Left ventricle myocardium superior (tissue), 1 donor: Measurements from ENCODE around the gene PBX1. TPM values are rescaled to one million over a fixed set of nuclear protein-coding genes. Genes with fewer than 3 reads are reported as not detected.
"Not testable (repeated sequence)": the region's sequence is repeated elsewhere in the genome, so short reads cannot be mapped to it uniquely, and the experiment has no call there.

Source experiments
- ATAC-seq: fragments of 200-7000 bp; cut with Tn5 transposase; one replicate; pipeline ENCODE4 v1.9.1; 2020; ENCODE audit warnings: mild to moderate bottlenecking, moderate library complexity
- DNase-seq: peaks from one replicate; pipeline ENCODE4 v3.0.0-alpha.2; 2020
- intact Hi-C: fragments of 100-400 bp; cut with micrococcal nuclease; formaldehyde crosslinking; loops from one replicate; pipeline ENCODE4 v1.11.0; 2022
- long read RNA-seq: library from polyadenylated mRNA; unstranded; transcript quantifications from one replicate; pipeline ENCODE4 v2.0.0, GENCODE V29; 2021
- total RNA-seq: library from RNA; stranded (reverse); fragmentation: NEBNext Ultra II Directional; extraction: Animal tissue kit (Norgen Biotek cat#: 25700); gene quantifications from one replicate; pipeline ENCODE4 v1.2.1, GENCODE V29; 2021
- donor health status: DM: no; HTN: yes; CAD: no; lungs with severe emphysema.

PBX1 gene
- total RNA-seq = 69.6 TPM
- long read RNA-seq, full-length matches to known transcripts = 3 of 26 reads
- long read RNA-seq, partial matches to known transcripts = 13 of 26 reads
- long read RNA-seq, other reads (novel, unspliced or antisense) = 10 of 26 reads

GRCh38 chr1:164558461-164559341 lies at the start of gene PBX1:
TSS of gene PBX1 (plus strand) at chr1:164559184.
- ATAC-seq (peak; percentile 99), DNase-seq (peak; percentile 97)
- intact Hi-C loops = no loop called here

DNA sequence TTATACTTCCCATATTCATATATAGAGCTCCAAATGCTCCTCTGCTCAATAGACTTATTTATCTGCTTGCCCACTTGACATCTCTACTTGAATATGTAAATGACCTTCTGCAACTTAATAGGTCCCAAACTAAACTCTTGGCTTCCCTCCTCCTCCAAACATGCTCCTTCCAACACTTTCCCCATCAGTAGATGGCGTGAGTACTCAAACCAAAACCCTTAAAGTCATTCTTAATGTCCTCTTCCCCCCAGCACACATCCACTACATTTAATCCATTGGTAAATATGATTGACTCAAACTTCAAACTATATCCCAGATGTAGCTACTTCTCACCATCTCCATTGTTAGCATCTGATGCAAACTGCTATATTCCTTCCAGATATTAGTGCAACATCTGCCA lies 48.5 kb upstream of the PBX1 start:
- DNase-seq (no peak), ATAC-seq (no peak)
- intact Hi-C loops = no loop called here

GRCh38 chr1:164511001-164511705 lies 47.8 kb upstream of the PBX1 start:
- intact Hi-C loops = no loop called here
- ATAC-seq = no peak

DNA sequence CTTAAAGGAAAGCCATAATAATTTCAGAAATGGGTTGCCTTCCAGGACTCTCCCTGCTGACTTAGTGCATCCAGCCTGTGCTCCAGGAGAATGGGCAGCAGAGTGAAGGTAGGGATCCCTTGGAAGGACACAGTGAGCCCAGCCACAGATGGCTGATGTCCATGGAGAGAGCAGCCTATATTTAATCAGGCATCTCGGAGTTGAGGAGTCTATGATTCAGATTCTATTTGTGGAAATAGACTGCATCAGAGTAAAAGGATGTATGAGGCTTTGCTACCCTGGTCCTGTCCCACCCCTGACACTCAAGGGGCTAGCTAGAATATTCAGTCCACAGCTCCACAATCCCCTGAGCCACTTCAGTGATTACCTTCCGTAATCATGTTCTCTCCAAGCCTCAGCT lies 43.8 kb upstream of the PBX1 start:
- intact Hi-C loops = no loop called here
- ATAC-seq (peak; percentile 97), DNase-seq (peak; percentile 31)

More at GRCh38 chr1:164511001-164511705, 47.8 kb upstream of the PBX1 start:
- DNase-seq = no peak

GRCh38 chr1:164515711-164516331 lies 43.2 kb upstream of the PBX1 start:
- ATAC-seq = peak; percentile 72
- intact Hi-C loops = no loop called here

DNA sequence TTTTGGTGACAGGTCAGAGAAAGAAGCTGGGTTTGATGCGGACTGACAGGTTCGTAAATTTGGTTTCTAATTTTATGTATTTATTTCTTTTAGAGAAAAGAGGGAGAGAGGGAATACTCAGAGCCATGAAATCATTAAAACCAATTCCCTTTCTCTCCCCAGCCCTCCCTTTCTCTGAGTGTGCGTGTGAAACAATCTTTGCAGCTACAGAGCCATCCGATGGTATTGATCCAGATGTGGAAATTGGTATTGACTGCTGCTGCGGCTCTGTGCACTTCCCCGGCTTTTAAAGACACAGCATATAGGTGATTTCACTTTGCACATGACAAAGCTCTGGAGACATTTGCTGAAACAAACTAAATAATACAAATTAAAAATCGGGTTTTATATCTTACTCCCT lies 42.4 kb upstream of the PBX1 start:
- no peak for DNase-seq
- intact Hi-C loops = no loop called here
- ATAC-seq = no peak

More at GRCh38 chr1:164515711-164516331, 43.2 kb upstream of the PBX1 start:
- no peak for DNase-seq

DNA sequence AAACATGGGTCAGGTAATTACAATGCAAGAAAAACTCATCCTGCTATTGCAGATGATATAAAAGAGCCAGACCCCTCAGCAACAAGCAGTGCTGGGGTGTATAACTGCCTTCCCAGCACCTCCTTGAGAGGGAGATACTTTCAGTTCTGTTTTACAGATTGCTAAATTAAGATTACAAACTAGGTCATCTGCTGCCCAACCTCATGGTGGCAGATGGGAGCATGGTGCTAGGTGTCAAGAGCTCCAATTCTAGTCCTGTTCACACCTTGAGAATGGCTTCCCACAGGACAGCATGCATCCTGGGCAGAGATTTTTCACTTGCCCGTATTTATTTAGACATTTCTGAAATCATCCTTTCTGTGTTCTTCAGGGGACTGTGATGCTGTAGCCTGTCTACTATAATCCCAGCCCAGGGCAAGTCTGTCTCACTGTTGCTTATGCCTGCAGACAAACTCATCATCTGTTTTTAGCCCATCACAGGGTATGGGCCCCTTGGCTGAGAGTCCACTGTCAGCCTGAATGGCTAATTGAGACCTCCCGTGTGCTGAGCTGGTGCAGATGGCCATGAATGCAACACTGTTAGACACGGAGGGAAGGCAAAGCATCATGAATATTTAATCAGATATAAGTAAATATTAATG lies 40.2 kb upstream of the PBX1 start:
- DNase-seq = no peak
- intact Hi-C loops = no loop called here
- no peak for ATAC-seq

- ATAC-seq (no peak), DNase-seq (no peak)
- intact Hi-C loops = no loop called here
These were observed 39.6 kb upstream of the PBX1 start for GRCh38 chr1:164519426-164519825.

DNA sequence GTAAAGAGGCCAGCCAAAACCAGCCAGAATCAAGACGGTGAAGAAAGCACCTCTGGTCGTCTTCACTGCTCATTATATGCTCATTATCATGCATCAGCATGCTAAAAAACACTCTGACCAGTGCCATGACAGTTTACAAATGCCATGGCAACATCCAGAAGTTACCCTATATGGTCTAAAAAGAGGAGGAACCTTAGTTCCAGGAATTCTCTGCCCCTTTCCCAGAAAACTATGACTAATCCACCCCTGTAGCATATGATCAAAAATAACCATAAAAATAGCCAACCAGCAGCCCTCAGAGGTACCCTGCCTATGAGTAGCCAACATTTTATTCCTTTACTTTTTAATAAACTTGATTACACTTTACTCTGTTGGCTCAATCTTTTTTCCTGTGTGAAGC lies 34.2 kb upstream of the PBX1 start:
- DNase-seq (no peak), ATAC-seq (no peak)
- intact Hi-C loops = no loop called here

- ATAC-seq = peak; percentile 56
- no peak for DNase-seq
- intact Hi-C loops = no loop called here
These were observed 23.9 kb upstream of the PBX1 start for GRCh38 chr1:164534863-164535610.

DNA sequence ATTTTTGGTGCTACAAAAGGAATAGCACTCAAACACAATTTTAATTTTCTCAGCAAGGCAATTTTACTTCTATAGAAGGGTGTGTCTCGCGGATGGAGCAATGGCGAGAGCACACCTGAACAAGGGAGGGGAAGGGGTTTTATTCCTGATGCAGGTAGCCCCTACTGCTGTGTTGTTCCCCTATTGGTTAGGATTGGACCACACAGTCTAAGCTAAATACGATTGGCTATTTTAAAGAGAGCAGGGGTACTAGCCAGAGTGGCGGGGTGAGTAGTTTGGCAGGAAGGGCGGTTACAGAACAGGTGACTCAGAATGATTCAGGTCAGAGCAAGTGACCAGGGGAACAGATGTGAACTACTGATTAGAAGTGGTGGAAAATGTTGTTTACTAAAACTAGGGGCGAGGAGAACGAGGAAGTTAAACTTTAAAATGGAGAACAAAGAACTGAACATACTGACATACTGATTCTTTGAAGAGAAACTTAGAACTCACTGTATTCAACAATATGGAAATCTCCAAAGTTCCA lies 6.5 kb upstream of the PBX1 start:
- intact Hi-C loops, ATAC-seq, DNase-seq: not testable (repeated sequence)

DNA sequence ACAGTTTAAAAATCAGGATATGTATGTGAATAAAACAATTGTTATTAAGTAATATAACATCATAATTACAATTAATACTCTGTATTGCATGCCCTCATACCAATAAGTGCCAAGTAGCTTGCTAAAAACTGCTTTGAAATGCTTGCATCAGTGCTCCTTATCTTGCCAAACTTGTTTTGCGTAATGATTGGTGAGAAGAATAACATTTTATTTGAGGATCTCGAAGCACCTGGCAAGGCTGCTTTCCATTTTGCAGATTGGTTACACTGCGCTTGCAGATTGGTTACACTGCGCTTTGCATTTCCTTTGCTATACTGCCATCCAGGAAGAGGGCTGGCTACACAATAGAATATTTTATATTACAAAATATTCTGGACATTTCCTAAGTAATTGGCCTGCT lies 1.7 kb upstream of the PBX1 start:
- intact Hi-C loops = no loop called here
- ATAC-seq (no peak), DNase-seq (no peak)

DNA sequence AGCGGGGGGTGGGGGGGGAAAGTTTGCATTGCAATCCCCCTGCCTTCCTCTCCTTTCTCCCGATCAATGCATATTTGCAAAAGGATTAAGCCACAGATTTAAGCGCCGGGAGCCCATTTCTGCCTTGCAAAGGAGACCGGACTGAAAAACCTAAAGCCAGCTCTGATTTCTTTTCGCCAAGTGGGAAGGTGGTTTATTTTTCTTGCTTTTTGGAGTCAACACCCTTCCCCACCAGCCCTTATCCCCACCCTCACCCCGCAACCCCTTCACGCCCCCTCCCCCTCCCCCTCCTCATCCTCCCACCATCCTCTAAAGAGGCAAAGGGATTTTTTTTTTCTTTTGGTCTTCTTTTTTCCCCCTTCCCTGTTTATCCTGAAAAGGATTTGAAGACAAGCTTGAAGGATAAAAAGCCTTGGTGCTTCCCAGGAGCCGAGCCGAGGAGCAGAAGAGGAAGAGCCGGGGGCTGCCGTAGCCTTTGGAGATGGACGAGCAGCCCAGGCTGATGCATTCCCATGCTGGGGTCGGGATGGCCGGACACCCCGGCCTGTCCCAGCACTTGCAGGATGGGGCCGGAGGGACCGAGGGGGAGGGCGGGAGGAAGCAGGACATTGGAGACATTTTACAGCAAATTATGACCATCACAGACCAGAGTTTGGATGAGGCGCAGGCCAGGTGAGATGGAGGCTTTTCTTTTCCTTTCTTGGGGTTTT lies 513 bp downstream of the PBX1 start:
- DNase-seq = peak; percentile 62
- intact Hi-C loops = loop anchor here (10.0 kb wide), 1 partner anchor 225 kb away; no protein-coding TSS in a partner anchor
- peak; percentile 42 for ATAC-seq

- intact Hi-C loops = loop anchor here (10.0 kb wide), 1 partner anchor 225 kb away; no protein-coding TSS in a partner anchor
- ATAC-seq (no peak), DNase-seq (no peak)
These were observed 1.1 kb downstream of the PBX1 start for GRCh38 chr1:164560121-164560541.

DNA sequence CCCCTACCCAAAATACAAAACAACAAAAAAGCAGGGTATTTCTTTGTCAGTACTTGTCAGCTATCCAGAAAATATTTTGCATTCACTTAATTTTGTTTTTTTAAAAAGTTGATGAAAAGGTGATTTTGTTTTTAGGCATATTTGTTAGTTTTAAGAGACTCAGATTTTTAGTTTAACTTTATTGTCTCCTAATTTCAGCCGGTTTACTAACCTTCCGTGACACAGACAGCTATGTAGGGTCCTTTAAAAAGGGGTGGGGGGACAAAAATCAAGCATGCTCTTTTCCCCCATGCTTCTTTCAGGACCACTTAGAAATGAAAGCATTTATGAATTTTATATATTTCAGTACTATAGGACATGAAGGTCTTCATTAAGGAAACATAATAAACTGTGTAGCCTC lies 1.6 kb downstream of the PBX1 start:
- no peak for DNase-seq
- ATAC-seq = no peak
- intact Hi-C loops = loop anchor here (10.0 kb wide), 1 partner anchor 224 kb away; no protein-coding TSS in a partner anchor

DNA sequence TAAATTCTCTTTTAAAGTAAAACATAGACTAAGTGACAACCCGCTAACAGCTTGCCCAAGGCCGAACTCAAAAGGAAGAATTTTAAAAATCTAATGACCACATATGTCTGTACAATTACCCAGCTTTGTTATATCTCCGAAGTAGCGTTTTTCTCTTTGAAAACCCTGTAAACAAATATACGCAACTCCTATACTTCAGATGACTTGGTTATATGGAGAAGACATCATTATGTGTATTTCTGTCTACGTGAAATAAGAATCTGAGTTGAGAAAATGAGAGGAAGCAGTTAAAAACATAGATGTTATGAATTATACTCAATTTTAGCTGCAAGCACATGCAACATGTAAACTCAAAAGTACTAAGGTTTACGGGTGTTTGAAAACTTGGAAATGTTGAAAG lies 2.0 kb downstream of the PBX1 start:
- intact Hi-C loops = loop anchor here (10.0 kb wide), 1 partner anchor 224 kb away; no protein-coding TSS in a partner anchor
- no peak for ATAC-seq
- no peak for DNase-seq

DNA sequence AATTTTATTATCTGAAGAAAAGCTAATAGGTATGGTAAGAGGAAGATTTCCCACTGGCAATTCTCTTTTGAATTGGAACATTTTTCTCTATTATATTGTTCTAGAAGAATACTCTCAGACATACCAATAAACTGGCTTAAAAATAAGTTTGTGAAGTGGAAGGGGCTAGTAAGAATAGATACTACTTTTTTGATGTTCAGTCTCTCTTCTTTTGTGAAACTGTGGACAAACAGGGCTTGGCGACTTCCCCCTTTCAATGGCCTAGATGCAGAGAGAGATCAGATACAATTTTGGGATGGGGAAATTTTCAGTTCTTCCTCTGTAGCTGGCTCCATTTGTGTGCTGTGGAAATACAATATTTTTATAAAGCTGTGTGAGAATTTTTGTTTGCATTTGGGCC lies 2.5 kb downstream of the PBX1 start:
- intact Hi-C loops = loop anchor here (10.0 kb wide), 1 partner anchor 223 kb away; no protein-coding TSS in a partner anchor
- no peak for ATAC-seq
- DNase-seq = no peak
